ENCODE results near the gene PAK5. TPM values are rescaled to one million over a fixed set of nuclear protein-coding genes. Genes with fewer than 3 reads are reported as not detected.

Gene PAK5
- total and polyA plus RNA-seq, 2 donors, result 0.05 to 0.48 TPM

- Histone ChIP-seq H3K4me1 (ENCODE audit: insufficient read depth) (no peaks in the 10 kb centered on the region), H3K27ac (ENCODE audit: low read depth) (no peak overlapping the region), H3K36me3 (ENCODE audit: insufficient read depth) (no peaks in the 10 kb centered on the region), H3K4me3 (ENCODE audit: low read depth, low read length) (no peak overlapping the region)
- 53% methylated on average over 3 of the region's 3 CpGs for WGBS
- DNase-seq (ENCODE audit: extremely low spot score), result no peak
These were observed 82.2 kb downstream of the PAK5 start for GRCh38 chr20:9756660-9757059.

GRCh38 chr20:9755301-9755700, 83.6 kb downstream of the PAK5 start:
- no peak for DNase-seq (ENCODE audit: extremely low spot score)
- H3K27ac ChIP-seq (ENCODE audit: low read depth), result no peak overlapping the region
- H3K36me3 ChIP-seq (ENCODE audit: insufficient read depth), result no peaks in the 10 kb centered on the region
- H3K4me1 ChIP-seq (ENCODE audit: insufficient read depth), result no peaks in the 10 kb centered on the region
- no peak overlapping the region for H3K4me3 ChIP-seq (ENCODE audit: low read depth, low read length)
- 41% methylated on average over 1 of the region's 1 CpG for WGBS

GRCh38 chr20:9744551-9744950, 94.3 kb downstream of the PAK5 start:
- Histone ChIP-seq H3K4me1 (ENCODE audit: insufficient read depth) (no peaks in the 10 kb centered on the region), H3K36me3 (ENCODE audit: insufficient read depth) (no peaks in the 10 kb centered on the region), H3K27ac (ENCODE audit: low read depth) (no peak overlapping the region), H3K4me3 (ENCODE audit: low read depth, low read length) (no peak overlapping the region)
- DNase-seq (ENCODE audit: extremely low spot score), result no peak

GRCh38 chr20:9743871-9744270, 95.0 kb downstream of the PAK5 start:
- H3K4me3 ChIP-seq (ENCODE audit: low read depth, low read length), result no peak overlapping the region
- H3K27ac ChIP-seq (ENCODE audit: low read depth), result no peak overlapping the region
- no peaks in the 10 kb centered on the region for H3K4me1 ChIP-seq (ENCODE audit: insufficient read depth)
- H3K36me3 ChIP-seq (ENCODE audit: insufficient read depth), result no peaks in the 10 kb centered on the region
- DNase-seq (ENCODE audit: extremely low spot score), result no peak

GRCh38 chr20:9742821-9743220, 96.1 kb downstream of the PAK5 start:
- Histone ChIP-seq H3K27ac (ENCODE audit: low read depth) (no peak overlapping the region), H3K4me1 (ENCODE audit: insufficient read depth) (no peaks in the 10 kb centered on the region), H3K36me3 (ENCODE audit: insufficient read depth) (no peaks in the 10 kb centered on the region), H3K4me3 (ENCODE audit: low read depth, low read length) (no peak overlapping the region)
- DNase-seq (ENCODE audit: extremely low spot score), result no peak
- WGBS, result 86% methylated on average over 5 of the region's 5 CpGs

- DNase-seq (ENCODE audit: extremely low spot score), result no peak
- Histone ChIP-seq H3K36me3 (ENCODE audit: insufficient read depth) (no peaks in the 10 kb centered on the region), H3K27ac (ENCODE audit: low read depth) (no peak overlapping the region), H3K4me1 (ENCODE audit: insufficient read depth) (no peaks in the 10 kb centered on the region), H3K4me3 (ENCODE audit: low read depth, low read length) (no peak overlapping the region)
- WGBS, result 71% methylated on average over 3 of the region's 3 CpGs
These were observed 96.9 kb downstream of the PAK5 start for GRCh38 chr20:9741996-9742395.

GRCh38 chr20:9740486-9740885, 98.4 kb downstream of the PAK5 start:
- Histone ChIP-seq H3K27ac (ENCODE audit: low read depth) (no peak overlapping the region), H3K36me3 (ENCODE audit: insufficient read depth) (no peaks in the 10 kb centered on the region), H3K4me1 (ENCODE audit: insufficient read depth) (no peaks in the 10 kb centered on the region), H3K4me3 (ENCODE audit: low read depth, low read length) (no peak overlapping the region)
- no peak for DNase-seq (ENCODE audit: extremely low spot score)
- 83% methylated on average over 5 of the region's 5 CpGs for WGBS

- WGBS, result 69% methylated on average over 4 of the region's 4 CpGs
- no peak overlapping the region for H3K4me3 ChIP-seq (ENCODE audit: low read depth, low read length)
- DNase-seq (ENCODE audit: extremely low spot score), result no peak
- no peaks in the 10 kb centered on the region for H3K36me3 ChIP-seq (ENCODE audit: insufficient read depth)
- H3K27ac ChIP-seq (ENCODE audit: low read depth), result no peak overlapping the region
- H3K4me1 ChIP-seq (ENCODE audit: insufficient read depth), result no peaks in the 10 kb centered on the region
These were observed 98.9 kb downstream of the PAK5 start for GRCh38 chr20:9739991-9740390.

GRCh38 chr20:9736373-9736772, 102.5 kb downstream of the PAK5 start:
- Histone ChIP-seq H3K27ac (ENCODE audit: low read depth) (no peak overlapping the region), H3K4me1 (ENCODE audit: insufficient read depth) (no peaks in the 10 kb centered on the region), H3K4me3 (ENCODE audit: low read depth, low read length) (no peak overlapping the region), H3K36me3 (ENCODE audit: insufficient read depth) (no peaks in the 10 kb centered on the region)
- WGBS, result 83% methylated on average over 2 of the region's 2 CpGs
- DNase-seq (ENCODE audit: extremely low spot score), result no peak

GRCh38 chr20:9723501-9724202, 115.2 kb downstream of the PAK5 start:
- WGBS, result 84% methylated on average over 7 of the region's 7 CpGs
- no peak overlapping the region for H3K4me3 ChIP-seq (ENCODE audit: low read depth, low read length)
- no peaks in the 10 kb centered on the region for H3K36me3 ChIP-seq (ENCODE audit: insufficient read depth)
- H3K4me1 ChIP-seq (ENCODE audit: insufficient read depth), result no peaks in the 10 kb centered on the region
- DNase-seq (ENCODE audit: extremely low spot score), result no peak
- H3K27ac ChIP-seq (ENCODE audit: low read depth), result no peak overlapping the region

GRCh38 chr20:9711872-9712271, 127.0 kb downstream of the PAK5 start:
- no peak overlapping the region for H3K27ac ChIP-seq (ENCODE audit: low read depth)
- DNase-seq (ENCODE audit: extremely low spot score), result no peak
- no peaks in the 10 kb centered on the region for H3K36me3 ChIP-seq (ENCODE audit: insufficient read depth)
- no peaks in the 10 kb centered on the region for H3K4me1 ChIP-seq (ENCODE audit: insufficient read depth)
- WGBS, result 40% methylated on average over 2 of the region's 2 CpGs
- H3K4me3 ChIP-seq (ENCODE audit: low read depth, low read length), result no peak overlapping the region

- WGBS, result 39% methylated on average over 3 of the region's 3 CpGs
- Histone ChIP-seq H3K4me3 (ENCODE audit: low read depth, low read length) (no peak overlapping the region), H3K4me1 (ENCODE audit: insufficient read depth) (no peaks in the 10 kb centered on the region), H3K27ac (ENCODE audit: low read depth) (no peak overlapping the region), H3K36me3 (ENCODE audit: insufficient read depth) (no peaks in the 10 kb centered on the region)
- no peak for DNase-seq (ENCODE audit: extremely low spot score)
These were observed 128.2 kb downstream of the PAK5 start for GRCh38 chr20:9710685-9711084.

GRCh38 chr20:9705722-9706476, 133.0 kb downstream of the PAK5 start:
- Histone ChIP-seq H3K27ac (ENCODE audit: low read depth) (no peak overlapping the region), H3K4me1 (ENCODE audit: insufficient read depth) (no peaks in the 10 kb centered on the region), H3K36me3 (ENCODE audit: insufficient read depth) (no peaks in the 10 kb centered on the region), H3K4me3 (ENCODE audit: low read depth, low read length) (no peak overlapping the region)
- DNase-seq (ENCODE audit: extremely low spot score), result no peak
- 69% methylated on average over 4 of the region's 4 CpGs for WGBS

- DNase-seq (ENCODE audit: extremely low spot score), result no peak
- no peaks in the 10 kb centered on the region for H3K4me1 ChIP-seq (ENCODE audit: insufficient read depth)
- no peak overlapping the region for H3K27ac ChIP-seq (ENCODE audit: low read depth)
- no peaks in the 10 kb centered on the region for H3K36me3 ChIP-seq (ENCODE audit: insufficient read depth)
- no peak overlapping the region for H3K4me3 ChIP-seq (ENCODE audit: low read depth, low read length)
These were observed 139.7 kb downstream of the PAK5 start for GRCh38 chr20:9699181-9699580.

All from urinary bladder (tissue), 4 donors.